ENCODE measurements around the gene FAM204A.

FAM204A gene

GRCh38 chr10:118311505-118311904 lies 30.6 kb downstream of the FAM204A start:
- H3K4ac ChIP-seq (ENCODE audit: low read length), result no peak overlapping the region
- H3K18ac ChIP-seq (ENCODE audit: low read length), result no peak overlapping the region
- H2BK15ac ChIP-seq (ENCODE audit: low read length), result no peak overlapping the region
- H2AFZ ChIP-seq (ENCODE audit: low read length), result no peak overlapping the region
- peaks cover 1 to 72% of the 10 kb centered on the region in 2 donors for H3K36me3 ChIP-seq (replicated peaks in 1 of 2; ENCODE audit: control insufficient read depth in 2 of 2, insufficient read depth in 2 of 2, low read length in 2 of 2)
- no peak overlapping the region for H3K27ac ChIP-seq (replicated peaks; ENCODE audit: low read length)
- H3K79me1 ChIP-seq (ENCODE audit: low read depth, low read length), result no peaks in the 10 kb centered on the region
- H4K8ac ChIP-seq (ENCODE audit: low read depth, low read length), result no peak overlapping the region
- H2BK12ac ChIP-seq (ENCODE audit: low read length), result no peak overlapping the region
- no peak overlapping the region for H2BK120ac ChIP-seq (ENCODE audit: low read depth, low read length)
- H2AK5ac ChIP-seq (ENCODE audit: low read depth, low read length), result no peak overlapping the region
- H2BK5ac ChIP-seq (ENCODE audit: low read length), result no peak overlapping the region
- H3K14ac ChIP-seq (ENCODE audit: low read length), result no peak overlapping the region
- no peak for DNase-seq (ENCODE audit: low spot score)
- no peak overlapping the region for H3K23ac ChIP-seq (ENCODE audit: low read depth, low read length, poor library complexity)
- H3K9me3 ChIP-seq (replicated peaks in 1 of 2; ENCODE audit: control insufficient read depth in 2 of 2, insufficient read depth in 1 of 2, low read depth in 1 of 2, low read length in 2 of 2), result no peaks in the 10 kb centered on the region
- no peak overlapping the region for H3K4me3 ChIP-seq (ENCODE audit: low read length in 2 of 2)
- H3K4me1 ChIP-seq (ENCODE audit: control insufficient read depth in 2 of 2, insufficient read depth in 1 of 2, low read depth in 1 of 2, low read length in 2 of 2), result peaks cover 0 to 6% of the 10 kb centered on the region in 2 donors
- no peak overlapping the region for H3K4me2 ChIP-seq (ENCODE audit: insufficient read depth, low read length, poor library complexity, severe bottlenecking)
- H4K91ac ChIP-seq (ENCODE audit: low read depth, low read length, poor library complexity), result no peak overlapping the region
- H3K27me3 ChIP-seq (ENCODE audit: control insufficient read depth in 3 of 3, insufficient read depth in 3 of 3, low read depth in 1 of 3, low read length in 3 of 3), result no peaks in the 10 kb centered on the region
- H3K9ac ChIP-seq (ENCODE audit: low read depth, low read length, poor library complexity), result no peak overlapping the region
- no CpG with 5 or more reads among the region's 2 CpGs for WGBS, 2 donors (ENCODE audit: extremely low coverage in 2 of 2, insufficient read length in 2 of 2, insufficient replicate concordance in 1 of 2)

DNA sequence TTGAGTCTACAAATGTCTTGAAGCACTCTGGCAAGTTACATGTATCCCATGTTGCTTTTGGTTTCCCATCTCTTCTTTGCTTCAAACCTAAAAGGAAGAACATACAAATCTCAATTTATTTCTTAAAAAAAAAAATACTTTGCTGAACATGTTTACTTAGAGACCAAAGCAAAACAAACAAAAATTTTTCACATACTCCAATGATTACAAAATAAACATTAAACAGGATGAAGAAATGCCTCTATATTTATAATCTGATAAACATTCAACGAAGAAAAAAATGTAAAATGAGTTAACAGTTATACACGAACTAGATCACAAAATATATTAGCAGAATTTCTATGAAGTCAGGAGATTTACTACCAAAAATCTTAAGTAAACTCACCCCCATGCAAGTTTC lies 31.3 kb downstream of the FAM204A start:
- Histone ChIP-seq H3K9me3 (replicated peaks in 1 of 2; ENCODE audit: control insufficient read depth in 2 of 2, insufficient read depth in 1 of 2, low read depth in 1 of 2, low read length in 2 of 2) (no peaks in the 10 kb centered on the region), H2AK5ac (ENCODE audit: low read depth, low read length) (no peak overlapping the region), H2BK120ac (ENCODE audit: low read depth, low read length) (no peak overlapping the region), H3K4me2 (ENCODE audit: insufficient read depth, low read length, poor library complexity, severe bottlenecking) (no peak overlapping the region), H2BK5ac (ENCODE audit: low read length) (no peak overlapping the region), H2BK15ac (ENCODE audit: low read length) (no peak overlapping the region), H4K8ac (ENCODE audit: low read depth, low read length) (no peak overlapping the region), H3K23ac (ENCODE audit: low read depth, low read length, poor library complexity) (no peak overlapping the region), H2AFZ (ENCODE audit: low read length) (no peak overlapping the region), H3K4ac (ENCODE audit: low read length) (no peak overlapping the region), H4K91ac (ENCODE audit: low read depth, low read length, poor library complexity) (no peak overlapping the region), H3K18ac (ENCODE audit: low read length) (no peak overlapping the region), H2BK12ac (ENCODE audit: low read length) (no peak overlapping the region), H3K27me3 (ENCODE audit: control insufficient read depth in 3 of 3, insufficient read depth in 3 of 3, low read depth in 1 of 3, low read length in 3 of 3) (no peaks in the 10 kb centered on the region), H3K14ac (ENCODE audit: low read length) (no peak overlapping the region), H3K27ac (replicated peaks; ENCODE audit: low read length) (no peak overlapping the region), H3K4me3 (ENCODE audit: low read length in 2 of 2) (no peak overlapping the region), H3K79me1 (ENCODE audit: low read depth, low read length) (no peaks in the 10 kb centered on the region), H3K9ac (ENCODE audit: low read depth, low read length, poor library complexity) (no peak overlapping the region), H3K4me1 (ENCODE audit: control insufficient read depth in 2 of 2, insufficient read depth in 1 of 2, low read depth in 1 of 2, low read length in 2 of 2) (peaks cover 0 to 4% of the 10 kb centered on the region in 2 donors), H3K36me3 (replicated peaks in 1 of 2; ENCODE audit: control insufficient read depth in 2 of 2, insufficient read depth in 2 of 2, low read length in 2 of 2) (peaks cover 3 to 77% of the 10 kb centered on the region in 2 donors)
- no peak for DNase-seq (ENCODE audit: low spot score)
- WGBS, 2 donors (ENCODE audit: extremely low coverage in 2 of 2, insufficient read length in 2 of 2, insufficient replicate concordance in 1 of 2), result no CpG with 5 or more reads among the region's 2 CpGs

GRCh38 chr10:118309911-118310310 lies 32.2 kb downstream of the FAM204A start:
- H3K14ac ChIP-seq (ENCODE audit: low read length), result no peak overlapping the region
- H3K9ac ChIP-seq (ENCODE audit: low read depth, low read length, poor library complexity), result no peak overlapping the region
- no peak overlapping the region for H2BK5ac ChIP-seq (ENCODE audit: low read length)
- WGBS, 2 donors (ENCODE audit: extremely low coverage in 2 of 2, insufficient read length in 2 of 2, insufficient replicate concordance in 1 of 2), result no CpG with 5 or more reads among the region's 2 CpGs
- H4K91ac ChIP-seq (ENCODE audit: low read depth, low read length, poor library complexity), result no peak overlapping the region
- no peak overlapping the region for H2AFZ ChIP-seq (ENCODE audit: low read length)
- H3K4me2 ChIP-seq (ENCODE audit: insufficient read depth, low read length, poor library complexity, severe bottlenecking), result no peak overlapping the region
- H2BK12ac ChIP-seq (ENCODE audit: low read length), result no peak overlapping the region
- no peak overlapping the region for H3K18ac ChIP-seq (ENCODE audit: low read length)
- H3K4ac ChIP-seq (ENCODE audit: low read length), result no peak overlapping the region
- no peaks in the 10 kb centered on the region for H3K9me3 ChIP-seq (replicated peaks in 1 of 2; ENCODE audit: control insufficient read depth in 2 of 2, insufficient read depth in 1 of 2, low read depth in 1 of 2, low read length in 2 of 2)
- no peak overlapping the region for H2AK5ac ChIP-seq (ENCODE audit: low read depth, low read length)
- no peak overlapping the region for H2BK15ac ChIP-seq (ENCODE audit: low read length)
- no peak overlapping the region for H2BK120ac ChIP-seq (ENCODE audit: low read depth, low read length)
- H3K27ac ChIP-seq (replicated peaks; ENCODE audit: low read length), result no peak overlapping the region
- no peaks in the 10 kb centered on the region for H3K79me1 ChIP-seq (ENCODE audit: low read depth, low read length)
- no peak for DNase-seq (ENCODE audit: low spot score)
- no peak overlapping the region for H3K4me3 ChIP-seq (ENCODE audit: low read length in 2 of 2)
- no peak overlapping the region for H4K8ac ChIP-seq (ENCODE audit: low read depth, low read length)
- no peaks in the 10 kb centered on the region for H3K27me3 ChIP-seq (ENCODE audit: control insufficient read depth in 3 of 3, insufficient read depth in 3 of 3, low read depth in 1 of 3, low read length in 3 of 3)
- H3K23ac ChIP-seq (ENCODE audit: low read depth, low read length, poor library complexity), result no peak overlapping the region
- H3K4me1 ChIP-seq (ENCODE audit: control insufficient read depth in 2 of 2, insufficient read depth in 1 of 2, low read depth in 1 of 2, low read length in 2 of 2), result no peaks in the 10 kb centered on the region
- H3K36me3 ChIP-seq (replicated peaks in 1 of 2; ENCODE audit: control insufficient read depth in 2 of 2, insufficient read depth in 2 of 2, low read length in 2 of 2), result peaks cover 3 to 86% of the 10 kb centered on the region in 2 donors

GRCh38 chr10:118308664-118309063 lies 33.5 kb downstream of the FAM204A start:
- Histone ChIP-seq H2AFZ (ENCODE audit: low read length) (no peak overlapping the region), H2BK120ac (ENCODE audit: low read depth, low read length) (no peak overlapping the region), H4K91ac (ENCODE audit: low read depth, low read length, poor library complexity) (no peak overlapping the region), H3K9me3 (replicated peaks in 1 of 2; ENCODE audit: control insufficient read depth in 2 of 2, insufficient read depth in 1 of 2, low read depth in 1 of 2, low read length in 2 of 2) (no peaks in the 10 kb centered on the region), H3K9ac (ENCODE audit: low read depth, low read length, poor library complexity) (no peak overlapping the region), H3K79me1 (ENCODE audit: low read depth, low read length) (no peaks in the 10 kb centered on the region), H3K4me2 (ENCODE audit: insufficient read depth, low read length, poor library complexity, severe bottlenecking) (no peak overlapping the region), H3K14ac (ENCODE audit: low read length) (no peak overlapping the region), H3K4me1 (ENCODE audit: control insufficient read depth in 2 of 2, insufficient read depth in 1 of 2, low read depth in 1 of 2, low read length in 2 of 2) (no peaks in the 10 kb centered on the region), H2BK15ac (ENCODE audit: low read length) (no peak overlapping the region), H2BK5ac (ENCODE audit: low read length) (no peak overlapping the region), H3K27me3 (ENCODE audit: control insufficient read depth in 3 of 3, insufficient read depth in 3 of 3, low read depth in 1 of 3, low read length in 3 of 3) (no peaks in the 10 kb centered on the region), H3K23ac (ENCODE audit: low read depth, low read length, poor library complexity) (no peak overlapping the region), H3K27ac (replicated peaks; ENCODE audit: low read length) (no peak overlapping the region), H3K4ac (ENCODE audit: low read length) (no peak overlapping the region), H3K36me3 (replicated peaks in 1 of 2; ENCODE audit: control insufficient read depth in 2 of 2, insufficient read depth in 2 of 2, low read length in 2 of 2) (peaks cover 4 to 90% of the 10 kb centered on the region in 2 donors), H3K18ac (ENCODE audit: low read length) (no peak overlapping the region), H2BK12ac (ENCODE audit: low read length) (no peak overlapping the region), H4K8ac (ENCODE audit: low read depth, low read length) (no peak overlapping the region), H3K4me3 (ENCODE audit: low read length in 2 of 2) (no peak overlapping the region), H2AK5ac (ENCODE audit: low read depth, low read length) (no peak overlapping the region)
- no peak for DNase-seq (ENCODE audit: low spot score)
- no CpG with 5 or more reads among the region's 6 CpGs for WGBS, 2 donors (ENCODE audit: extremely low coverage in 2 of 2, insufficient read length in 2 of 2, insufficient replicate concordance in 1 of 2)

Data from neuronal stem cell (in vitro differentiated cells).